GM21381 (cell line): ENCODE results near the gene NUP188.
"Not testable (repeated sequence)": the region's sequence is repeated elsewhere in the genome, so short reads cannot be mapped to it uniquely, and the experiment has no call there.

Experiments
- ATAC-seq: cut with Tn5 transposase; IDR thresholded peaks from one replicate; pipeline ENCODE4 v1.9.1; 2021; ENCODE audit warnings: mild to moderate bottlenecking, moderate library complexity; ENCODE audit not compliant: unreplicated experiment

NUP188 gene

GRCh38 chr9:129026442-129027223 lies 79.1 kb downstream of the NUP188 start:
- no peak for ATAC-seq

GRCh38 chr9:129027224-129027684 lies 79.8 kb downstream of the NUP188 start:
- peak; percentile 1 for ATAC-seq

DNA sequence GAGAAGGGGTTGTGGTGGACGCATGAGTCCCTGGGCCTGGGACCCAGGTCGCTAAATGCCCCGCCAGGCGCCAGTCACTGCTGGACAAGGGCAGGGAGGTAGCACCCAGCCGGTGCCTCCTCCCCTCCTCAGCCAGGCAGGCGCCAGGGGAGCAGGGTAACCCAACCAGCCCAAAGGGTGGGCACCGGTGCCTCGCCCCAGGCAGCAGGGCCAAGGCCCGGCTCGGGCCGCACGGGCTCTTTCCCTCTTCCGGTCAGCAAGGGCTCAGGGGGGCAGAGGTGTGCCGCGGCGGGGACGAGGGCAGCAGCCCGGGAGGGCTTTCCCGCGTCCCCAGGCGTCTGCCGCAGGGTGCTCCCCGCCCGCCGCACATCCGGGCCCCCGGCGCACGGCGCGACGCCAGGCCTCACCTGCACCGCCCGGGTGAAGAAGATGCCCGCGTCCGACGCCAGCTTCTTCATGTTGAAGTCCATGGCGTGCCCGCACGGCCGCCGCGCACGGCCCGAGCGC lies 80.2 kb downstream of the NUP188 start:
- ATAC-seq: no peak

- ATAC-seq: peak; percentile 72
These were observed 80.9 kb downstream of the NUP188 start, which contains the start of gene SH3GLB2 for GRCh38 chr9:129028192-129028966. TSS of gene SH3GLB2 (minus strand) at chr9:129028331. CDS start at chr9:129028154, 177 bp downstream.

DNA sequence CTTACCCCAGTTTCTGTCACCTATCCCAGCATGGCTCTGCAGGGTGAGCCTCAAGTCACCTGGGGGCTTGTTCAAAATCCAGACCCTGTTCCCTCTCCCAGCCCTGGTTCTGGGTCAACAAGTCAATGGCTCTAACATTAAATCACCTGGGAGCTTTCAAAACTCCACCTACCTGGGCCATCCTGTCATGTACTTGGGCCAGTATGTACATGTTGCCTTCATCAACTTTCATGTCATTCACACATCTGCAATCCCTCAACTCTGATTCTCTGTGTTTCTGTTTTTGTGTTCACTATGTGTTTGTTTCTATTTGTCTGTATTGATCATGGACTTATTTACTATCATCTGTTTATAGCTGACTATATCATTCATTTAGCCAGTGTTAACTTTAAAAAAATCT lies 82.7 kb downstream of the NUP188 start:
- no peak for ATAC-seq

GRCh38 chr9:129031514-129031913 lies 84.0 kb downstream of the NUP188 start:
- ATAC-seq: no peak

DNA sequence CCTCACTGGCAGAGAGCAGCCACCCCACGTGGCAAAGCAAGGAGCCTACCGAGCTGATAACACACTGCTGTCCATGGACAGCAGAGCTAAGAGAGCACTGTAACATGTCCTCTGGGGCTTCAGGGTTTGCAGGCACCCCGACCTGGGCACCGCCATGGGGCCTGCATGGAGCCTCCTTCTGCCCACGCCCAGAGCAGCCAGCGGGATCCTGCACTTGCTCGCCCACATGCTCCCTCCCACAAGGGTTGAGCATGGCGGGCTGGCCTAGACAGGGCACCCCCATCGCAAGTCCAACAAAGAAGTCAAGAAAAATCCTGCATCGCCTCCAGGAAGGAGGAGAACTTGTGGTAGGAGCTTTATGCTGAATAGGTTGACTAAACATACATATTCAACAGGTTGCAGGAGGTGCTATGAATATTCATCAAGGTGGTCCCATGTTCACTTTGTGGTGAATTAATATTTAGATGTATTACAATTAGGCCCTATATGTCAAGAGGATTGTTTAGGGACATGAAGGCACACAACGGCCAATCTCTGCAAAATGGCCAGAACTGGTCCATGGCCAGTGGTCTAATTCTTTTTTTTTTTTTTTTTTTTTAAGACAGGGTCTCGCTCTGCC lies 85.2 kb downstream of the NUP188 start:
- no peak for ATAC-seq

DNA sequence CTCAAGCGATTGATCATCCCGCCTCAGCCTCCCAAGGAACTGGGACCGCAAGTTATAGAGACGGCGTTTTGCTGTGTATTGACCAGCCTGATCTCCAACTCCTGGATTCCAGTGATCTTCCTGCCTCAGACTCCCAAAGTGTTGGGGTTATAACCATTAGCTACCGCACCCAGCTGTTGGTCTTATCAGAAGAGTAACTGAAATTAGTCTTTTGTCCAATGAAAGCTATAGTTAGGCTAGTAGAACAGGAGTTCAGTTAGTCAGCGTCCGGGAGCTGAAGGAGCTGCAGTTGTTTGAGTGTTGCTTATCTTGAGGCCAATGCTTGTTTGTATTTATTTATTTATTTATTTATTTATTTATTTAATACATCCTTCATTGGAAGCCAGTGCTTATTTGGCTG lies 85.7 kb downstream of the NUP188 start:
- no peak for ATAC-seq

DNA sequence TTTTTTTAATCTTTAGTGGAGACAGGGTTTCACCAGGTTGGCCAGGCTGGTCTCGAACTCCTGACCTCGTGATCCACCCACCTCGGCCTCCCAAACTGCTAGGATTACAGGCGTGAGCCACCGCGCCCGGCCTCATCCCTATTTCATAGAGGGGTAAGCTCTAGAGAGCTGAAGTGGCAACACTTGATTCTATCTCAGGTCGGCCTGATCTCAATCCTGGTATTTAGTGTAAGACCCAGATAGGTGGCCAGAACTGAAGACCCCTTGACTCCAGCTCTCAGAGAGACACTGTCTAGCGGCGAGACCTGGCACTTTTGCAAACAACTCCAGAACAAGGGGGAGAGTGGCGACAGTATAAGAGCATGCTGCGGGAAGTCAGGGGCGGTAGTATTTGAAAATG lies 88.3 kb downstream of the NUP188 start:
- not testable (repeated sequence) for ATAC-seq

DNA sequence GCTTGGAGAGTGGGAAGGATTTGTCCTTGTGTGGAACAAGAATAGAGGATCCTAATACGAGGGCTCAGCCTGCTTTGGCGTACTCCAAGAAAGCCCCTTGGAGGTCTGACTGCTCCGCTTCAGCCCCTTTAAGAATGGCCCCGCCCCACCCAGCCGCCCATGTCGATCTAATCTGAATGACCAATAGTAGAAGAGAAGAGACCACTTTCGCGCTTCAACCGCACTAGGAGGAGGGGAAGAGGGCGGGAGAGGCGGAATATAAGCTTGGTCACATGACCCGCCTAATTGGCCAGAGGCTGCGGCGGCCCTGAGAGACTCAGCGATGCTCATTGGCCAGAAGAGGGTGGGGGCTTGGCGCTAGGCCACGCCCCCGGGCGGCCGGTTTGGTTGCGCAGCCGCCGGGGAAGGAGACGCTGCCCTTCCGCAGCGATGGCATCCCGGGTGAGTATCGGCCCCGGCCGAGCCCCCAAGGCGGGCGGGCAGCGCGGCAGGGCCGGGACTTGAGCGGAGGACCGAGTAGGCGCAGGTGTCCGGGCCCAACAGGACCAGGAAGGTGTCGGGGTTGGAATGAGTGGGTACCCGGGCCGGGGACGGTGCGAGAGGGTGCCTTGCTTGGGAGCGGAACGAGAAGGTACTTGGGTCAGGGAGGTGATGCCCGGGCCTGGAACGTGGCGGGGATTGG lies 88.9 kb downstream of the NUP188 start, which contains the start of gene MIGA2:
Gene MIGA2, plus strand, starts transcription at position 386 of the 682 bp plus-strand sequence. CDS start 3,969 bp downstream, outside the sequence.
- peak; percentile 96 for ATAC-seq

GRCh38 chr9:129036923-129037766 lies 89.6 kb downstream of the NUP188 start:
- no peak for ATAC-seq

DNA sequence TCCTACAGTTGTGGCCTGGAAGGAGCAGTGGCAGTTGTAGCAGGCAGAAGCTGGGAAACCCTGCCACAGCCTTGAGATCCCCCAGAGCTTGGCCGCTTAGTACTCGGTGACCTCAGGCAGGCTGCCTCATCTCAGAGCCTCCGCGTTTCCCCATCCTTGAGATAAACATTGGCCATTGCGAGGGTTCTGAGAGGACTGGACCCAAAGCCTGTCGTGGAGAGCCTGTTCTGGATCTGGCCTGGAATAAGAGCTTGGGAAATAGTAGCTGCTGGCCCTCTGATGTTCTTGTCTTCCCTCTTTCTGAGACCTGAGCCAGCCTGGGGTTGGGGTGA lies 90.2 kb downstream of the NUP188 start:
- no peak for ATAC-seq

GRCh38 chr9:129038109-129038852 lies 90.8 kb downstream of the NUP188 start:
- no peak for ATAC-seq

DNA sequence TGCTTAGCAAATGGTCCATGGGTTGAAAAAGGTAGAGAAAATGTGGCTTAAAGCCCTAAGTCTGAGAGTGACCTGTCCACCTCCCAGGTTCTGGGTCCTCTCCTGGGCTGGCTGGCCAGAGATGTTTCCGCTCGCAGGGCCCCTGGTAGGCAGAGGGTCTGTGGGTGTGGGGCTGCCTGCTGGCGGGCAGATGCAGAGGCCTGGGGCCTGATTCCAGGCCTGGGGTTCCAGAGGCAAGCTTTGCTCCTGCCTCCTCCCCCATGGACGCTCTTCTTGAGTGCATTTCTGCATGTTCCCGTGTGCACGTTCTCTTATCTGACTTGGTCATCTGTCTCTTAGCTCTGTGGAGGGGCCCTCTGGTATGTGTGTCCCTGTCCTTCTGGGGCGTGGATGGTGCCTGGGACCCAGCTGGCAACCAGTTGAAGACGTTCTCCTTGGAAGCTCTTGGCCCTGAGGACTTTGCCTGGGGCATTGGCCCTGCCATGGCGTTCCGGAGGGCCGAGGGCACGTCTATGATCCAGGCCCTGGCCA lies 92.7 kb downstream of the NUP188 start:
- ATAC-seq: no peak

DNA sequence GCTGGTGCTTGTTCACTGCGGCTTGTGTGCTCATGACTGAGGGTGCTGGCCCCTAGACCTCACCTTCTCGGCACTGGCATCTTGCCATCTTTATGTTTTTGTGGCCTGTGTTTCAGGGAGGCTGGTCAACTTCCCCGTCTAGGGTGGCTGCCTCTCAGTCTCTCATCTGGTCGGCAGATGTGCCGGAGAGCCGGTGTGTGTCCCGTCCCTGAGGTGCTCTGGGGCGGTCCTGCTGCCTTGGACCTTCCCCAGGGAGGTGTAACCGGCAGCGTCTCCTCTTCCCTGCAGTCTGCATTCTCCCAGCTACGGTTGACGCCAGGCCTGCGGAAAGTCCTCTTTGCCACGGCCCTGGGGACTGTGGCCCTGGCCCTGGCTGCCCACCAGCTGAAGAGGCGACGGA lies 94.5 kb downstream of the NUP188 start:
- no peak for ATAC-seq

DNA sequence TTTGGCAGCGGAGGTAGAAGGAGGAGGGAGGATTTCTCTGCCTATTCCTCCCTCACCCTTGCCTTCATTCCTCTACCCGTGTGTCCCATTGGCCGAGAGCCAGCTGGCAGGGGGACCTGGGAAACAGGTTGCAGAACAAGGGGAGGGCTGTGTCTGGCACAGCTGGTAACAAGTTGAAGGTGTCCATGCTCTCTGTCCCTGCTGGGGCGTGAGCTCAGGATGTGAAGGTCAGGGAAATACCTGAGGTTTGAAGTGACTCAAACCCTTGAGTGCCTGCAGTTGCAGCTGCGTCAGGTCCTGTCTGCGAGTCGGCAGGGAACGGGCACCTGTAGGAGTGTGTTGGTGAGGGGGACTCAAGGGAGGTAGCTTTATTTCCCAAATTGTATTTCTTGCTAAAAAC lies 105.1 kb downstream of the NUP188 start:
- ATAC-seq: no peak

- ATAC-seq: no peak
These were observed 105.5 kb downstream of the NUP188 start for GRCh38 chr9:129053020-129053419.

DNA sequence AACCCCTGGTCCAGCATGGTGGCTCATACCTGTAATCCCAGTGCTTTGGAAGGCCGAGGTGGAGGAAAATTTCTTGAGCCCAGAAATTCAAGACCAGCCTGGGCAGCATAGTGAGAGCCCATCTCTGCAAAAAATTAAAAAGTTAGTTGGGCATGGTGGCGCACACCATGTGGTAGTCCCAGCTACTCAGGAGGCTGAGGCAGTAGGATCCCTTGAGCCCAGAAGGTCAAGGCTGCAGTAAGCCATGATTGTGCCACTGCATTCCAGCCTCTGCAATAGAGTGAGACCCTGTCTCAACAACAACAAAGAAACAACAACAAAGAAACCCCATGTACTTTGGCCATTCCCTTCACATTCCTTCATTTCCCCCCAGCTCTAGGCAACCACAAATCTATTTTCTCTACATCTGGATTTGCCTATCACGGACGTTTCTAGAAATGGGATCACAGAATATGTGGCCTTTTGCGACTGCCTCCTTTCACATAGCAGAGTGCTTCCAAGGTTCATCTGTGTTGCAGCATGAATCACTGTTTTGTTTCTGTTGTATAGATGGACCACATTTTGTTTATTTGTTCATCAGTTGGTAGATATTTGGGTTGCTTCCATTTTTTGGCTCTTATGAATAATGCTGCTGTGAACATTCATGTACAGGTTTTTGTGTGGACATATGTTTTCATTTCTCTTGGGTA lies 106.8 kb downstream of the NUP188 start:
- no peak for ATAC-seq
